ENCODE measurements around the gene PRKN.

Gene PRKN

DNA sequence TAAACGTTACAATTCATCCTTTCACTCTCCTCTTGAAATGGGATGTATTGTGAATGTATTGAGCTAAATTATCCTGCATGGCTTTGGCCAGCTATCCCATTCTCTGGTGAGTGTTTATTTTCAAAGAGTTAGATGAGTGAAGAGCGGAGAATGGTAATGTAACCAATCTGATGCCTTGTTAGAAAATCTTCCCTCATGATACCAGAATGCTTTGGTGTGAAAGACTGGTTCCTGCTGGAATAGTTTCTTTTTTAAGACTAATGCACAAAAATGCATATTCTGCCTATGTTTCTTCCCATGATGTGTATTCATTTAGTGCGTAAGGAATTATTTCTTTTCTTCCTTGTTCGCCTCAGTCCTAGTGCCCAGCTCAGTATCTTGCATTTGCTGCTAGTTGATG, 506.7 kb downstream of the PRKN start:
- no peak for DNase-seq

DNA sequence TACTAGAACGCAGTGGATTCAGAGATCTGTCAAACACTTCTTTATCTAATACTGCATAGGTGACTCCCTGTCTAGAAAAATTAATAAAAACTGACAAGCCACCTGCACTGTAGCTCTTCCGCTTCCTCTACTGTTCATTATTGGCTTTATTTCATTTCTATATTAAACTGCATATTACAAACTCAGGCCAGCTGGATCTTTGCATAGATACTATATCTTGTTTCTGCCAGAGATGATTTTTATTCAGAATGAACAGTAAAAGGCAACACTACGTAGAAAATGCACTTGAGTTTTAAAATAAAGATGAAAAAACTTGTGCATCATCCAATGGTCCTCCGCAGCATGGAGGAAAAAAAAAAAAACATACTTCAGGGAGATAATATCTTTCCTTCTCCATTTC, 508.3 kb downstream of the PRKN start:
- no peak for DNase-seq

DNA sequence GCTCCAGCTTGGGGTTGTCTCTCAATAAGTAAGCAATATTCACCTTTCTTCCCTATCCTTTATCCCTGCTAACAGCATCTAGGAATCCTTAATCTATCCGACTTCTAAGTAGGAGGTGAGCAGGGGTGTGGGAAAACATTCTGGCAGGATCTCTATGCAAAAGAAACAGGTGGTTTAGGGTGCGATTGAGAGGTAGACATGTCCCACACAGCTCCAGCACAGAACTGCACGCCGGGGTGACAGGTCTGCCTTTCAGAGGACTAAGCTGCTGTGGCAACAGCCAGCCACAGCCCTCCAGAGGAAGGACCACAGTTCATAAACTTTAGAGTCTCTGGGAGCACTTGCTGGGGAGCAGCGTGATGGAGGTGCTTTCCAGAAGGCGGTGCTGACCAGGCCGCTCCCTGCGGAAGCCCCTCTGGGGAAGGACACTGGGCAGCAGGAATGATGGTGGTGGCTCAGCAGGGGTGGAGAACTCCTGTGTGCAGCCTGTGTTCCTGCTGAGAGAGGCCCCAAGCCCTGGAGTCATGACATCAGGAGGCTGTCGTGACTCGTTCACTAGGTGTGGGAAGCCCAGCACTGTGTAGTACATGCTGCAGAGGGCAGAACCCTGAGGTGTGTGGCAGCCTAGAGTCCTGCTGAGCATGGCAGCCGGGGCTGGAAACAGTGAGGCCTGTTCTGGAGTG, 509.6 kb downstream of the PRKN start:
- DNase-seq = no peak

DNA sequence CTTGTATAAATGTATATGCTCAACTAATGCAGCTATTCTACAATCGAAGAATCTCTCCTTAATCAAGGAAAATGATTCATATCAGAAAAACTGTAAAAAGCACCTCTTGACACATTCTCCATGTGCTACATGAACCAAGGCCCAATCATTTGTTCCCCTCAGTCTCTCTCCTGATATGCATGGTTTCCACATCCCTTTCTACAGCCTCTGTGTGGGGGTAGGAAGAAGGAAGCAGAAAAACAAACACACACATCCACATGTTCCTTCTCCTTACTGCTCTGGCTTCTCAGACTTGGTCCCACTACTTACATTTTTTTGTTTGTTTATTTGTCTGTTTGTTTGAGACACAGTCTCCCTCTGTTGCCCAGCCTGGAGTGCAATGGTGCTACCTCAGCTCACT, 510.5 kb downstream of the PRKN start:
- no peak for DNase-seq

DNA sequence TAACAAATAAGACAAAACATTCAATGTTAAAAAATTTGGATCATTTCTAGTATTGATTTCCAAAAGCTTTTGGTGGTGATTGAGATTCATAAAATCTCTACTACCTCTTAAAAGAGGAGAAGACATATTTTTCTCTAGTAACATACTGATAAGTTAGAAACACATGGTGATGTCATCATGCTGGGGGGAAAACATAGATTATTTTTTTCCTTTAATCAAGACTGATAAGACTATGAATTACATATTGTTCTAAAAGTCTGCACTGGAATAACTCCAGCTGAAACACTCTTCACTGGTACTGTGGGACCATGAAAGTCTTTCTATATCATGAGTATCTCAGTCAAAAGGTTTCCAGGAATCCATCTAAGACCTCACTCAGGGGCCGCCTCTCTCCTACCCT, 515.8 kb downstream of the PRKN start:
- DNase-seq = no peak

DNA sequence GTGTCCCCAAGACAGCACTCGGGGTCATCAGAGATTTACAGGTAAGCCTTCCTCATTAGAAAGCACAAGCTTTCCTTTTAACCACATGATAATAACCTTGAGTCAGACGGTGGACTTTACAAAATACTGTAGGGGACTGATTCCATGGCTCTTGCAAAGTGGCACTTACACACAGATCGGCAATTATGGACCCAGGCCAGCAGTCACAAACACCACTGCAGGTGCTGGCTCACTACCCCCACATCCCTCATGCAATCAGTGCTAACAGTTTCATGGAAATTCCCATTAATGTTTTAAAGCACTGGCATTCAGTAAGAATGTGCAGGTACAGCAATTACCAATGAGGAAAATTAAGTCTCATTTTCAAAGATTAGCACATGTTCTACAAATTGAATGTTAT, 516.5 kb downstream of the PRKN start:
- DNase-seq = no peak

DNA sequence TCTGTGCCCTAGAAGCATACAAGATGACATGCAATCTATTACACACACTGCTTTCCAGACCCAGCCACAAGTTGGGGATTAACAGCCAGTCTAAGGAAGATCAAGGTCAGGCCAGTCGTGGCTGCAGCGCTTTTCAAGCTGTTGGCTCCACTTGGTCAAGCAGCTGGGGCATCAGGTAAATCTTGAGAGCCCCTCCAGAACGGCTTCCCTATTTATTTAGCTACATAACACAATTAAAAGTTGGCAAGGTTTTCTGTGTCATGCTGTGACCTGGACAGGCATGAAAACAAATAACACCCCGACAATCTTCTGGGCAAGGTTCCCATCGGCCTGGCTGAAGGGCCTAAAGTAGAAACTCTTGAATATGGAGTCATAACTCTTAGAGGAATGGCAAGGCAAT, 524.3 kb downstream of the PRKN start:
- DNase-seq = no peak

DNA sequence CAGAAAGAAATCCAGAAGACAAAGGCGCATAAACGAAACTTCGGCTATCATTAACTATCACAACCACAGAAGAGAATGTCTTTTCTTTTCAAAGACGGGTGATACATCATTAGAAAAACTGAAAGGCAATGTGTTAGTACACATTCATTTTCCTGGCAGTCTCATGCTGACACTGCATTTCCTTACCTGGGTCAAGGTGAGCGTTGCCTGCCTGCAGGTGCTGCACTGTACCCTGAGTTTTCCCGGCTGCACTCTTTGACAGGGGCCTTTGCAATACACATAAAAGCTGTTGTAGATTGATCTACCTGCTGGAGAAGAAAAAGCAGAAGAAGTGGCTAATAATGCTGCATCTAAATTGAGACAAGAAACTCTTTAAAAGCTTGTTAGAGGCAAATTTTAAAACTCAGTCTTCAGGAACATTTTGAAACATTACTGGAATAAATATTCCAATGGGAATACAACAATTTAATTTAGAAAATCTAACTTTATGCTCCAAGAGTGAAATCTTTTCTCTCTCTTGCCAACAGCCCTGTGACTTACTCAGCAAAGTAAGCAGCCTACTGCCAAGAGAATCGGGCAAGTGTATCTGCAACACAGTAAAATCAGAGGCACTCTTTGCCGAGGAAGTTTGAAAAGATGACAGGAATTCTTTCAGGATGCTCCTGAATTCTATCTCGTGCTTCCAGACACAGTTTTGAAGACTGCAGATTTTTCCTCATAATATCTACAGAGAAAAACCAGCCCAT, 526.4 kb downstream of the PRKN start:
- DNase-seq = no peak

DNA sequence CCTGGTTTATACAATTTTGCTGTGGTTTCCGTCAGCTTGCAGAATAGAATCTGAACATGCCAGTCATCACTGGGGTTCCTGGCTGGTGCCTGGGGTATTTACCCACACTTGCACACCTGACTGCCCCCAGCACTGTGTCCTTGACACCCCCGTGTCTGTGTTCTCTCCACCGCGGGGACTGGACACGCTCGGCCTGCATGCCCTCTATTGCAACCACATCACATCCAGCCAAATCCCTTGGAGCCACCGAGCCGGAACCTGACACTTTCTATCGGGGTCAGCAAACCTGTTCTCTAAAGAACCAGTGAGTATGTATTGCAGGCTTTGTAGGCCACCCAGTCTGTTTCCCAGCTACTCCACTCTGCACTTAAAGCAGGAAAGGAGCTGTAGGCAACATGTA, 527.5 kb downstream of the PRKN start:
- DNase-seq = no peak

DNA sequence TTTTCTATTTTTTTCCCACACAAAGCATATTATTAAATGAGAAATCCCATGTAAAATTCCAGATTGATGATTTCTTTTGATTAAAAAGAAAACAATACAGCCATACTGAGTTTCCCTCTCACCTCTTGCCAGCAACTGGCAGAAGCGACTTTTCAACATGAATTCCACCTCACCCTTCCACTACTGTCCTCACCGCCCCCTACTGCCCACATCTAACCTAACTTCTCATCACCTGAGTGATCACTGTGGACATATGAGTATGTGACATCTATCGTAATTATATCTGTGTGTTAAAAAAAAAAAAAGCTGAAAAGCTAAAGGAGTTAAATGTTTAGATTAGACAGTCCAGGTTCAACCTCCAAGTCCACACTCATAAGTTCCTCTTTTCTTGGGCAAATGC, 528.6 kb downstream of the PRKN start:
- no peak for DNase-seq

DNA sequence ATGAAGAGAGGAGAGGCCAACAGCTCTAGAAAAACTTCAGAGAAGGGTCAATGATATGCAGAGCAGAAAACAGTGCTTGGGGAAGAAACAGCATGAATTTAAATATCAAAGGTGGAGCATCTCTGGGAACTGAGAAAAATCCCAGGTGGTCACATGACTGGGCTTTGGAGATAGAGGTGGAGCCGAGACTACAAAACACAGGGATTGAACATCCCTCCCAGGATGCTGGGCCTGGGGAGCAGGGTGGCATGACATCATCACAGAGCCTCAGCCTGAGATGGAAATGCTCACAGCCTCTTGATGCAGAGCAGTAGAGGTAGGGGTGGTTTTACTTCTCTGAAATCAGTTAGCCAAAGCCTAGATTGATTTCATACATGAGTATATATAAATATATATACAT, 529.5 kb downstream of the PRKN start:
- no peak for DNase-seq

DNA sequence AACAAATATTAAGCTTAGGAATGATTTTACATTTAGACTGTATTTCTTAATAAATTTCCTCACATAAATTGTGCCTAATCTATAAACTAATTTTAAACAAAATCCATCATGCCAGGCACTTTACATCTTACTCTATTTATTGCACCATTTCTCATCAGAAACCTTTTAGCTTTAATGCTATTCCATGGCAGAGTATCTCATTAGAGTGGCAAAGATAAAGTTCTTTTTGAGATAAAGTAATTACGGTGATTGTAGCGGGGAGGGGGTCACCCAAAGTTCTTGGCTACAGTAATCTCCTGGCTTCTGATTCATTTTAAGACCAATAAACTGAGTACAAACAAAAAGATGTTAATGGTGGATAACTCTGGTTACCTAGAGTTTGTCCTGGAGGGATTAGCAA, 532.1 kb downstream of the PRKN start:
- no peak for DNase-seq

DNA sequence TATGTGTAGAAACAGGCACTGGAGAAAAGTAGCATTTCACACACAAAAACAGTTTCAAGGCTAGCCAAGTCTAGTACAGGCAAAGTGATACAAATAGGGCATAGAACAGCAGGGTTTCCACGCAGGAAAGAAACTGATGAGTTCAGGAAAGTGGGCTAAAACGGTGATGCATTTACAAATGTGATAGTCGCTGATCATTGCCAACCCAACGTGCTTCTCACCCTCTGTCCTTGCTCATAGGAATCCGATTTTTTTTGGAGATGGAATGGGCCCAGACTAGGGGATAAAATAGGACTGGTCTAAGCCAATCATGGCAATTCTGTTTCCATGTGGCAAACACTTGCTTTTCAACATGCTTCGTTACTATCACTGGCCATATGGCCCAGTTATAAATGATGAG, 536.6 kb downstream of the PRKN start:
- DNase-seq = no peak

DNA sequence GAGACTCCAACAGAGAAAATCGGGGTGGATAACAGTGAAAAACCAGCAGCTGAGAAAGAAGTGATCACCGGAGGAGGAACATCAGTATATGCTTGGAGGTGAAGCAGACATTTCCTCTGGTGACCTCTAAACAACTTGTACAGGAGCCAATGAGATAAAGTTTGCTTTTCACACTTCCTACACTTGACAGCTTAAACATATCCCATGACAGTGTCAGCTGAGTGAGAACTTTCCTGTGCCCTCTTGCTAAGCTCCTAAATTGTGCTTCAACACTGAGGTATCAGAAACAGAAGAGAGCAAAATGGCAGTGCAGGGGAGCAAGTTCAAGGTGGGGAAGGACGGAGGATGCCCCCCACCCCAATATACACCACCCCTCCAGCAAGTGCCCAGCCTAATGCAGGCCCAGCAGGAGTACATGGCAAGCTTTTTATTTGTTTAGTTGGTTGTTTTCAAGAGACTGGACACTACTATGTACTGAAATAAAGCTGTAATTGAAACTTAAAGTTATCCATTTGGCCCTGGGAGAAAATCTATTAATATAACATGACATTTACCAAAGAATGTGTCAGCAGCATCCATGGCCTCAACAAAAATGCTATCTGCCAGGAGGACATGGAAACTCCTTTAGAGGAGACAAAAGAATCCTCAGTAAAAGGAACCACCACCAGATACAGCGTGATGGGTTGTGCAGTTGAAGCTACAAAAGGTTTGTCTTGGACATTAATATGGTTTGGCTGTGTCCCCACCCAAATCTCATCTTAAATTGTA, 540.2 kb downstream of the PRKN start:
- no peak for DNase-seq

DNA sequence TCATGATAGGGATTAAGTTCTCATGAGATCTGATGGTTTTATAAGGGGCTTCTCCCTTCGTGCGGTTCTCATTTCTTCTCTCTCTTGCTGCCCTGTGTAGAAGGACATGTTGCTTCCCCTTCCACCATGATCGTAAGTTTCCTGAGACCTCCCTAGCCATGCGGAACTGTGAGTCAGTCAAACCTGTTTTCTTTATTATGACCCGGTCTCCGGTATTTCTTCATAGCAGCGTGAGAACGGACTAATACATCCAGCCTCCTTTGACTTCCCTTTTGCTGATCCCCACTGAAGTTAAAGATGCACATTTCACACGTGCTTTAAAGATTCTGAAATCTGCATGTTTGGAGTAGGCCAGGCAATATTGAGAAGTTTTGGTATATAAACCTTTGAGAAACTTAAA, 543.1 kb downstream of the PRKN start:
- no peak for DNase-seq

DNA sequence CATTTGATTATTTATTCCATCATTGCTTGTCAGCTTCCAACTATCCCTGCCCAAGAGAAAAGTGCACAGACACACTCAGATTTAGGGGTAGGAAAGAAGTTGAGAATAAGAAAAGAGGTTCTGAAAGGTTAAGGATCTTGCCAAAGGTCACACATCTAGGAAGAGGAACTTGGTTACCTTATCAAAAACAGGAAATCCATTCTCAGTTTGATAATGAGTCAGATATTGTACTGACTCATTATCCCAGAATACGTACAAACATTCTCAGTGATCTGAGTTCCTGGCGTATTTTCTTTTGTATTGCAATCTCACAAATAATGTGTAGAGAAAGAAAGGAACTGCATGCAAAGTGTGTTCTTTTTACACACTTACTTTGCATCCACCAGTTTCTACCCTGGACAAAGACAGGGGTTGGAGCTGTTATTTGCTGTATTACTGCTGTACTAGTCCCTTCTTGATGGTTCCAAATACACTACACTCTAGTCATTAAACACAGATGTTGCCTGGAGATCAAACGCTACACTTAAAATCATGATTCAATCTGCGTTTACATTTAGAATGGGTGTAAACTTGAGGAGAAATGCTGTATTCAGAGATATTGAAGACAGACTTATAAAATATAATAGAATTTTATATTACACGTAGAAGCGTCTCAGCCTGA, 545.7 kb downstream of the PRKN start:
- DNase-seq = no peak

DNA sequence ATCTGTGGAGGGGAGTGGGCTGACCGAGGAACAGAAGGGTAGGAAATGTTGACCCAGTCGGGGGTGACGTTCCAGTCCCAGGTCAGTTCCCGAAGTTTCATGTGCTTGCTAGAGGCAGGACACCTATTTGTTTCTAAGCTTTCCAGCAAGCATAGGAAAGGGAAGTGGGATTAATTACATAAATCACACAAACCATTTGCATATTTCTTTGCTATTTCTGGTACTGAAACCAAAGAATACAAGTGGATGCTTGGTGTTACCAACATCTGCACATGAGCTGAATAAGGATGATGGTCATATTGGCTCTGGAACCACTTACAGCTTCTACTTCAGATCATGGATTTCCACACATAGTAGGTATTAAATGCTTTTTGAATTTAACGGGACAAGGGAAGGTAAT, 546.5 kb downstream of the PRKN start:
- no peak for DNase-seq

DNA sequence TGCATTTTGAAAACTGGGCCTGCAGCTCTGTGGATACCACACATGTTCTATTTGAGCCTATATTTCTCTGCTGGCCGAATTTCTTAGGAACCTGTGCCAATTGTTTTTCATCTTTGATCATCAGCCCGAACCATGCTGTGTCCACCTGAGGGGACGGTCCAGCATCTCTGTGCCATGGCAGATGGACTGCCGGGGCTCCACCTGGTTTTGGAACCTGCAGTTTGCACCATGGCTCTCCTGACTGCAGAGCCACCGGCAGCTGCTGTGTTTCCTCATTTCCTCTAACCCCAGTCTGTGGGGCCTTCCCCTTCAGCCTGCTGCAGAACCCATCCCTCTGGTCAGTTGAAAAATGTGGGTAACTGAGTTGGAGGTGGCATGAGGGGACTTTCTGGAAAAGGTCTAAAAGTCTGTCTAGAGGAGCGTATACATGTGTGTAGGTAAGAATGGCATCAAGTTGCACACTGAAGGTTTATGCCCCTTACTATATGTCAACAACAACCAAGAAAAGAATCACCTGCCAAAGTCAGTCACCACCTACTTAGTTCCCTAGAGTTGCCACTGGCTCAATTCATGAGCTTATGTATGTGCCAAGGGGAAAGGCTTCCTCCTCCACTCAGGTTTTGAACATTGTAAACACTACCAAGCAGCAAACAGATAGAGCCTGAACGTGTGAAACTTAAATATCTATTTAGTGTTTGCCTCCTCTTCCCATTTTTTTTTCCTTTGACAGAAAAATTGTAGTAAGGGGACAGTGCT, 548.2 kb downstream of the PRKN start:
- DNase-seq = no peak

DNA sequence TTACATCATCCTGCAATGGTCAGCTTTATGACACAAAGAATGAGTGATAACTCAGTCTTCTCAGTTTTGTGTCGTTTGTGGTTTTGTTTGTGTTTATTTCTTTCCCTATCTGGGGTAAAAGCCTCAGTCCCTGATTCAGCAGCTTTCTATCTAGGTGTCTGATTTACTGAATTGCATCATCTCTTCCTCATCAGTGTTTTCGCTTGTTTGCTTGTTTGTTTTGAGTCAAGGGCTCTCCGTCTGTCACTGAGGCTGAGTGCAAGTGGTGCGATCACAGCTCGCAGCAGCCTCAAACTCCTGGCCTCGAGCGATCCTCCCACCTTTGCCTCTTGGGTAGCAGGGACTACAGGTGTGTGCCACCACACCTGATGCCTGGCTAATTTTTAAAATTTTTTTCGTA, 548.9 kb downstream of the PRKN start:
- no peak for DNase-seq

DNA sequence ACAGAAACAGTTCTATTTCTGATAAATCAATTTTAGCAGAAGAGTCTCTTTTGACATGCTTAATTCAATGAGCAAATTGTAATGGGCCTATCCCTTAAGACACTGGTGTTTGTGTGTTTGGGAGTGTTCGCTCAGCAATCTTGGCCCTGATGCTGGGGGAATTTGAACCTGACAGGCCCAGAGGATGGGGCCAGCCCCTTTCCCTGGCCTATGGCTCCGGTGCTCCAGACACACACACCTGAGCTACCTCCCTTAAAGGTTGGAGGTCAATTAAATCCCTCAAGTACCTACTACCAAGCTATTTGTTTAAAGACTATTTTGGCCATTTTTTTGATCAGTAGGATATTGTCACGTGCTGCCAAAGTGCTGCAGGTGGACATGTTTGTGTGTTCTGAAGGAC, 549.3 kb downstream of the PRKN start:
- DNase-seq = no peak

DNA sequence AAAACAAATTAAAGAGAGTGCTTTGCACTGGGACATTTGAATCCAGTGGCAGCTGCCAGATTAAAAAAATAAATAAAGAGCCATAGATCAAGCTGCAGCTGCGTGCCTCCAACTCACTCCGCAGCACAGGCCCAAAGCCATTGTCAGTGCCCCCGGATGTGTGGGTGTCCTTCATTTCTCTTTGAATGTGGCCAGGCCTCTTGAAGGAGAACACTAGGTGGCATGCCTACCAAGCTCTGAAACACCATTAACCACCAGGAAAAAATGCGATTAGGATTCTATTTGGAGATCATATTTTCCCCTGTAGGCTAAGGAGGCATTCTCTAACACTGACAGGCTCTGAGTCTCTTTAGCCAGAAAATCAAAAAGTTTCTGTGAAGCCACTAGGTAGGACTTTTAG, 549.8 kb downstream of the PRKN start:
- no peak for DNase-seq

DNA sequence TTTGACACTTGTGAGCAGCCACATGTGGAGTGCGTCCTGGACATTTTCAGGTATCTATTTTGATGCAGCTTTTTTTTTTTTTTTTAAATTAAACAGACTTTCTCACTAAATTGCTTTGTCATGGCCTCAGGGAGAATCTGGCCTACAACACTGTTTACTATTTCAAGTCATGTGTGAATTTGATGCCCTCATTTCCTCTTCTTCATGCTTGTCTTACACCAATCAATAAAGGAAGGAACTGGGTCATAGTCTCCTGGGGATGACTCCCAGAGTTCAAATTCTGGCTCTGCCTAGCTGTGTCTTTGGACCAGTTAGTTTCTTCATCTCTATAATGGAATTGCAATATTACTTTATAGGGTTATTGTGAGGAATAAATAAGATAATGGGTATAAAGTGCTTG, 554.1 kb downstream of the PRKN start:
- DNase-seq = no peak

DNA sequence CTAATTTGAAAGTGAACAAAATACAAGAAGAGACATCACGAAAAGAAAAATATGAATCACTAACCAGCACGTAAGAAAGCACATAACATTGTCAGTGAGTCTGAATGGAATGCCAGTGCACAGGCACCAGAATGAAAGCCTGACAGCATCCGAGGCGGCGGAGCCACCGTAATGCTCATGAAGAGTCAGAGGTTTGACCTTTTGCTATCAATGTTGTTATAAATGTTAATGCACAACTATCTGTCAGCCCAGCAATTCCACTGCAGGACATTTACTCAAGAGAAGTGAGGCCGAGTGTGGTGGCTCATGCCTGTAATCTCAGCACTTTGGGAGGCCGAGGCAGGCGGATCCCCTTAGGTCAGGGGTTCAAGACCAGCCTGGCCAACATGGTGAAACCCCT, 562.1 kb downstream of the PRKN start:
- DNase-seq = no peak
